HUES6 (cell line): ENCODE measurements around the gene PCSK5.
A peak's percentile ranks its signal among the peaks of the same experiment; 100 is the strongest.

Experiments used
- H3K27ac ChIP-seq: 2 replicates; pipeline ENCODE4 v1.7.0; 2013; ENCODE audit warnings: low read depth, mild to moderate bottlenecking, low read length, inconsistent platforms
- H3K27me3 ChIP-seq: 2 replicates; pipeline ENCODE4 v1.6.1; 2013; ENCODE audit warnings: low read length; ENCODE audit not compliant: control insufficient read depth, insufficient read depth
- H3K36me3 ChIP-seq: 2 replicates; pipeline ENCODE4 v1.6.1; 2013; ENCODE audit warnings: low read length; ENCODE audit not compliant: control insufficient read depth, insufficient read depth
- H3K4me1 ChIP-seq: 2 replicates; pipeline ENCODE4 v1.6.1; 2013; ENCODE audit warnings: low read length; ENCODE audit not compliant: control insufficient read depth, insufficient read depth
- H3K4me3 ChIP-seq: 2 replicates; pipeline ENCODE4 v1.5.1; 2013; ENCODE audit warnings: low read depth, low read length
- H3K9ac ChIP-seq: one replicate; pipeline ENCODE4 v1.6.1; 2013; ENCODE audit warnings: mild to moderate bottlenecking, low read length
- H3K9me3 ChIP-seq: 2 replicates; pipeline ENCODE4 v1.6.1; 2013; ENCODE audit warnings: low read depth, low read length; ENCODE audit not compliant: control insufficient read depth, insufficient read depth

PCSK5 gene

GRCh38 chr9:76032038-76032796, 141.7 kb downstream of the PCSK5 start:
- 0 out of 2 replicates have a peak, but pooled peaks cover 3% of the 10 kb centered on the region for H3K4me1 ChIP-seq

GRCh38 chr9:76032797-76033373, 142.4 kb downstream of the PCSK5 start:
- no peak overlapping the region for H3K4me3 ChIP-seq
- H3K36me3 ChIP-seq: no peaks in the 10 kb centered on the region; the same call in 1 of the 2 replicates
- no peaks in the 10 kb centered on the region for H3K27me3 ChIP-seq
- no peaks in the 10 kb centered on the region for H3K9me3 ChIP-seq
- peaks cover 9% of the 10 kb centered on the region; the same call in 1 of the 2 replicates for H3K4me1 ChIP-seq
- H3K27ac ChIP-seq: no peak overlapping the region
- no peak overlapping the region for H3K9ac ChIP-seq

More at GRCh38 chr9:76032038-76032796, 141.7 kb downstream of the PCSK5 start:
- H3K27me3 ChIP-seq: no peaks in the 10 kb centered on the region
- no peak overlapping the region for H3K9ac ChIP-seq
- no peaks in the 10 kb centered on the region for H3K9me3 ChIP-seq
- H3K4me3 ChIP-seq: no peak overlapping the region
- H3K27ac ChIP-seq: no peak overlapping the region
- H3K36me3 ChIP-seq: no peaks in the 10 kb centered on the region; the same call in 1 of the 2 replicates

- no peak overlapping the region for H3K27ac ChIP-seq
- no peak overlapping the region for H3K4me3 ChIP-seq
- H3K36me3 ChIP-seq: no peaks in the 10 kb centered on the region
- no peaks in the 10 kb centered on the region for H3K9me3 ChIP-seq
- H3K4me1 ChIP-seq: peaks cover 17% of the 10 kb centered on the region; the same call in 1 of the 2 replicates
- no peaks in the 10 kb centered on the region for H3K27me3 ChIP-seq
- no peak overlapping the region for H3K9ac ChIP-seq
Measured at GRCh38 chr9:76034049-76034448, 143.6 kb downstream of the PCSK5 start.

GRCh38 chr9:76036762-76037161, 146.3 kb downstream of the PCSK5 start:
- no peaks in the 10 kb centered on the region for H3K36me3 ChIP-seq
- no peaks in the 10 kb centered on the region for H3K9me3 ChIP-seq
- H3K9ac ChIP-seq: no peak overlapping the region
- H3K4me3 ChIP-seq: no peak overlapping the region
- no peak overlapping the region for H3K27ac ChIP-seq
- H3K4me1 ChIP-seq: peaks cover 17% of the 10 kb centered on the region; the same call in 1 of the 2 replicates
- H3K27me3 ChIP-seq: no peaks in the 10 kb centered on the region

- Histone ChIP-seq H3K4me1 (peaks cover 17% of the 10 kb centered on the region; the same call in 1 of the 2 replicates), H3K27me3 (no peaks in the 10 kb centered on the region), H3K4me3 (no peak overlapping the region), H3K9me3 (no peaks in the 10 kb centered on the region), H3K9ac (no peak overlapping the region), H3K27ac (no peak overlapping the region), H3K36me3 (no peaks in the 10 kb centered on the region)
Measured at GRCh38 chr9:76037587-76038225, 147.2 kb downstream of the PCSK5 start.

- H3K9me3 ChIP-seq: no peaks in the 10 kb centered on the region
- H3K27me3 ChIP-seq: no peaks in the 10 kb centered on the region
- no peak overlapping the region for H3K27ac ChIP-seq
- no peak overlapping the region for H3K9ac ChIP-seq
- no peak overlapping the region for H3K4me3 ChIP-seq
- peaks cover 17% of the 10 kb centered on the region; the same call in 1 of the 2 replicates for H3K4me1 ChIP-seq
- H3K36me3 ChIP-seq: no peaks in the 10 kb centered on the region
Measured at GRCh38 chr9:76038431-76038830, 148.0 kb downstream of the PCSK5 start.

- Histone ChIP-seq H3K36me3 (no peaks in the 10 kb centered on the region), H3K9me3 (no peaks in the 10 kb centered on the region), H3K27me3 (no peaks in the 10 kb centered on the region), H3K4me3 (no peak overlapping the region), H3K27ac (peak overlapping the region; percentile 57; the same call in 1 of the 2 replicates), H3K4me1 (peaks cover 9% of the 10 kb centered on the region; the same call in 1 of the 2 replicates), H3K9ac (no peak overlapping the region)
Measured at GRCh38 chr9:76044266-76044819, 153.9 kb downstream of the PCSK5 start.

GRCh38 chr9:76045221-76045620, 154.7 kb downstream of the PCSK5 start:
- Histone ChIP-seq H3K4me1 (peaks cover 9% of the 10 kb centered on the region; the same call in 1 of the 2 replicates), H3K9ac (no peak overlapping the region), H3K36me3 (no peaks in the 10 kb centered on the region), H3K9me3 (no peaks in the 10 kb centered on the region), H3K4me3 (no peak overlapping the region), H3K27ac (peak overlapping the region; percentile 57; the same call in 1 of the 2 replicates), H3K27me3 (no peaks in the 10 kb centered on the region)

- H3K36me3 ChIP-seq: no peaks in the 10 kb centered on the region
- no peak overlapping the region for H3K4me3 ChIP-seq
- no peak overlapping the region for H3K9ac ChIP-seq
- peaks cover 7% of the 10 kb centered on the region; the same call in 1 of the 2 replicates for H3K4me1 ChIP-seq
- H3K27ac ChIP-seq: no peak overlapping the region
- H3K27me3 ChIP-seq: no peaks in the 10 kb centered on the region
- peaks cover 10% of the 10 kb centered on the region; the same call in 1 of the 2 replicates for H3K9me3 ChIP-seq
Measured at GRCh38 chr9:76049341-76049740, 158.9 kb downstream of the PCSK5 start.

GRCh38 chr9:76067696-76068095, 177.2 kb downstream of the PCSK5 start:
- no peaks in the 10 kb centered on the region for H3K27me3 ChIP-seq
- no peaks in the 10 kb centered on the region; the same call in 1 of the 2 replicates for H3K36me3 ChIP-seq
- H3K4me1 ChIP-seq: no peaks in the 10 kb centered on the region
- no peak overlapping the region for H3K27ac ChIP-seq
- H3K9me3 ChIP-seq: peaks cover 2% of the 10 kb centered on the region; the same call in 1 of the 2 replicates
- H3K9ac ChIP-seq: no peak overlapping the region
- no peak overlapping the region for H3K4me3 ChIP-seq
